H1 (cell line): ENCODE results near the gene ADM. TPM values are rescaled to one million over a fixed set of nuclear protein-coding genes. Genes with fewer than 3 reads are reported as not detected.

Source experiments
- CTCF ChIA-PET: fragments of 300-600 bp; sonication (Branson Sonifier 250); formaldehyde crosslinking; loops from one replicate; lab custom pipeline; 2021; ENCODE audit not compliant: partially characterized antibody; lab: Charles Lee
- POLR2A ChIA-PET: fragments of 300-600 bp; sonication (Branson Sonifier 250); formaldehyde crosslinking; loops from one replicate; lab custom pipeline; 2021; ENCODE audit warnings: inconsistent platforms; ENCODE audit not compliant: partially characterized antibody; lab: Charles Lee
- DNase-seq, 2 experiments: peaks; one replicate each; pipeline versions ENCODE4 v3.0.0 to v3.0.0-alpha.2; 2010 to 2022; ENCODE audit warnings: low spot score in 2 of 2, low read depth in 1 of 2, mixed read lengths in 1 of 2
- FAIRE-seq: peaks from 2 replicates; lab custom pipeline; 2011; peaks lifted over from hg19 to GRCh38; lab: Jason Lieb, UNC
- H2AFZ ChIP-seq: 2 replicates; pipeline ENCODE4 v1.8.1; 2012; ENCODE audit warnings: low read length, inconsistent platforms
- H2AK5ac ChIP-seq: 2 replicates; pipeline ENCODE4 v1.6.1; 2013; ENCODE audit warnings: low read depth, low read length
- H2BK120ac ChIP-seq: replicated peaks from 2 replicates; pipeline ENCODE3; 2013; ENCODE audit warnings: low read depth, low read length, inconsistent platforms
- H2BK12ac ChIP-seq: 2 replicates; pipeline ENCODE4 v1.6.1; 2013; ENCODE audit warnings: low read depth, low read length
- H2BK15ac ChIP-seq: 2 replicates; pipeline ENCODE4 v1.6.1; 2013; ENCODE audit warnings: low read length
- H2BK20ac ChIP-seq: 2 replicates; pipeline ENCODE4 v1.6.1; 2013; ENCODE audit warnings: low read length
- H2BK5ac ChIP-seq: 2 replicates; pipeline ENCODE4 v1.6.1; 2013; ENCODE audit warnings: low read depth, low read length
- H3K14ac ChIP-seq: 2 replicates; pipeline ENCODE4 v1.6.1; 2013; ENCODE audit warnings: inconsistent platforms; ENCODE audit not compliant: insufficient read length
- H3K18ac ChIP-seq: 2 replicates; pipeline ENCODE4 v1.6.1; 2013; ENCODE audit warnings: low read length; ENCODE audit errors: extremely low read depth
- H3K23ac ChIP-seq: 2 replicates; pipeline ENCODE4 v1.6.1; 2013; ENCODE audit warnings: inconsistent platforms; ENCODE audit not compliant: insufficient read length
- H3K23me2 ChIP-seq: 2 replicates; pipeline ENCODE4 v1.6.1; 2013; ENCODE audit warnings: low read depth, low read length
- H3K27ac ChIP-seq: 2 replicates; pipeline ENCODE4 v1.6.1; 2011; ENCODE audit warnings: low read depth, low read length, inconsistent platforms
- H3K27me3 ChIP-seq, 4 experiments: replicated peaks in 1 of 4; 1 replicate in 1 of 4; 2 replicates in 3 of 4; pipeline versions ENCODE4 v1.6.1 to v1.8.1; 2011 to 2013; ENCODE audit warnings: low read length in 3 of 4, mild to moderate bottlenecking in 3 of 4, inconsistent platforms in 2 of 4, mixed read lengths in 2 of 4, moderate library complexity in 1 of 4; ENCODE audit not compliant: control insufficient read depth in 3 of 4, insufficient read depth in 3 of 4; ENCODE audit errors: extremely low read depth in 1 of 4
- H3K36me3 ChIP-seq, 4 experiments: 2 replicates each; pipeline versions ENCODE4 v1.6.1 to v1.8.1; 2011 to 2013; ENCODE audit warnings: mild to moderate bottlenecking in 4 of 4, low read length in 3 of 4, moderate library complexity in 2 of 4, control low read depth in 1 of 4, inconsistent platforms in 1 of 4; ENCODE audit not compliant: insufficient read depth in 4 of 4, control insufficient read depth in 2 of 4
- H3K4ac ChIP-seq: replicated peaks from 2 replicates; pipeline ENCODE3; 2013; ENCODE audit warnings: low read length, low read depth, mixed read lengths, inconsistent platforms; ENCODE audit not compliant: insufficient read length
- H3K4me1 ChIP-seq, 4 experiments: replicated peaks in 1 of 4; 1 replicate in 1 of 4; 2 replicates in 3 of 4; pipeline versions ENCODE4 v1.6.1 to v1.8.1; 2011 to 2013; ENCODE audit warnings: low read length in 3 of 4, inconsistent platforms in 2 of 4, mixed read lengths in 1 of 4; ENCODE audit not compliant: insufficient read depth in 4 of 4, control insufficient read depth in 3 of 4
- H3K4me2 ChIP-seq, 2 experiments: 2 replicates each; pipeline versions ENCODE4 v1.6.1 to v1.8.1; 2011 to 2013; ENCODE audit warnings: low read depth in 2 of 2, low read length in 2 of 2, control low read depth in 1 of 2, inconsistent platforms in 1 of 2, mild to moderate bottlenecking in 1 of 2; ENCODE audit not compliant: insufficient read depth in 1 of 2
- H3K4me3 ChIP-seq, 4 experiments: fragments of 200-600, 300-600 bp in 1 of 4; sonication (generic), shearing (Covaris generic), sonication (Bioruptor Twin) in 1 of 4; 2 replicates each; pipeline versions ENCODE4 v1.5.1 to v1.8.1; 2011 to 2016; ENCODE audit warnings: low read length in 4 of 4, low read depth in 3 of 4, control low read depth in 2 of 4, inconsistent platforms in 2 of 4, mild to moderate bottlenecking in 2 of 4, mixed read lengths in 1 of 4, moderate library complexity in 1 of 4; ENCODE audit not compliant: insufficient read depth in 2 of 4; ENCODE audit errors: extremely low read depth in 1 of 4
- H3K56ac ChIP-seq: replicated peaks from 2 replicates; pipeline ENCODE3; 2013; ENCODE audit warnings: low read depth, mild to moderate bottlenecking, mixed read lengths, low read length, inconsistent platforms; ENCODE audit not compliant: insufficient read length
- H3K79me1 ChIP-seq: 2 replicates; pipeline ENCODE4 v1.6.1; 2013; ENCODE audit warnings: low read depth, low read length, control low read depth
- H3K79me2 ChIP-seq, 2 experiments: 2 replicates each; pipeline versions ENCODE4 v1.6.1 to v1.8.1; 2012 to 2013; ENCODE audit warnings: low read length in 2 of 2, mild to moderate bottlenecking in 2 of 2, inconsistent platforms in 1 of 2; ENCODE audit not compliant: insufficient read depth in 2 of 2, control insufficient read depth in 1 of 2
- H3K9ac ChIP-seq, 4 experiments: replicated peaks in 1 of 4; 1 replicate in 1 of 4; 2 replicates in 3 of 4; pipeline versions ENCODE4 v1.6.1 to v1.8.1; 2011 to 2013; ENCODE audit warnings: low read depth in 3 of 4, low read length in 3 of 4, control low read depth in 2 of 4, mild to moderate bottlenecking in 2 of 4, moderate library complexity in 2 of 4, inconsistent platforms in 1 of 4; ENCODE audit errors: extremely low read depth in 1 of 4
- H3K9me3 ChIP-seq, 2 experiments: 2 replicates each; pipeline versions ENCODE4 v1.6.1 to v1.8.1; 2012 to 2013; ENCODE audit warnings: mild to moderate bottlenecking in 2 of 2, moderate library complexity in 2 of 2, control low read depth in 1 of 2, inconsistent platforms in 1 of 2, low read depth in 1 of 2, low read length in 1 of 2, mixed read lengths in 1 of 2; ENCODE audit not compliant: insufficient read depth in 2 of 2
- H4K20me1 ChIP-seq, 2 experiments: replicated peaks in 1 of 2; 2 replicates each; pipeline versions ENCODE3 to v1.8.1; 2011 to 2013; ENCODE audit warnings: inconsistent platforms in 2 of 2, low read length in 2 of 2, mild to moderate bottlenecking in 1 of 2; ENCODE audit not compliant: insufficient read depth in 2 of 2, control insufficient read depth in 1 of 2
- H4K5ac ChIP-seq: 2 replicates; pipeline ENCODE4 v1.6.1; 2013; ENCODE audit warnings: low read length, low read depth, mixed read lengths, inconsistent platforms; ENCODE audit not compliant: insufficient read length
- H4K8ac ChIP-seq: 2 replicates; pipeline ENCODE4 v1.8.0; 2013; ENCODE audit warnings: mild to moderate bottlenecking, moderate library complexity, low read length, inconsistent platforms; ENCODE audit not compliant: insufficient read depth; ENCODE audit errors: extremely low read depth
- H4K91ac ChIP-seq: replicated peaks from 2 replicates; pipeline ENCODE3; 2013; ENCODE audit warnings: low read length, mixed read lengths, inconsistent platforms; ENCODE audit not compliant: insufficient read length
- BACH1 ChIP-seq: IDR thresholded peaks from 2 replicates; pipeline ENCODE4 v1.6.1; 2012; ENCODE audit warnings: low read length, improper control_type of control experiment
- KDM1A ChIP-seq: fragments of 200-600, 300-600 bp; sonication (generic); IDR thresholded peaks from 2 replicates; pipeline ENCODE4 v1.7.1; 2016; ENCODE audit warnings: mild to moderate bottlenecking, low read length, borderline replicate concordance
- KDM4A ChIP-seq: IDR thresholded peaks from one replicate; pipeline ENCODE4 v1.7.1; 2012; ENCODE audit warnings: low read depth, mild to moderate bottlenecking, moderate library complexity, low read length, inconsistent platforms; ENCODE audit not compliant: severe bottlenecking
- KDM5A ChIP-seq: fragments of 200-600 bp; IDR thresholded peaks from 2 replicates; pipeline ENCODE4 v1.7.1; 2012; ENCODE audit warnings: mild to moderate bottlenecking, low read length, inconsistent platforms, mixed read lengths
- MAX ChIP-seq: IDR thresholded peaks from 2 replicates; pipeline ENCODE4 v1.6.1; 2012; ENCODE audit warnings: inconsistent platforms
- SIN3A ChIP-seq, 2 experiments: IDR thresholded peaks in 1 of 2; conservative IDR thresholded peaks in 1 of 2; 2 replicates each; pipeline ENCODE4 v1.6.1; 2011 to 2012; ENCODE audit warnings: low read length in 2 of 2, improper control_type of control experiment in 1 of 2, low read depth in 1 of 2, mild to moderate bottlenecking in 1 of 2
- TAF1 ChIP-seq: IDR thresholded peaks from 2 replicates; pipeline ENCODE4 v1.6.1; 2011; ENCODE audit warnings: mild to moderate bottlenecking, low read depth, low read length
- TAF7 ChIP-seq: optimal IDR thresholded peaks from 2 replicates; pipeline ENCODE3; 2011; ENCODE audit warnings: low read depth, mild to moderate bottlenecking, inconsistent platforms, low read length, moderate library complexity, borderline replicate concordance
- ZNF274 ChIP-seq: IDR thresholded peaks from 2 replicates; pipeline ENCODE4 v1.7.0; 2012; ENCODE audit warnings: low read length, borderline replicate concordance; ENCODE audit errors: extremely low read depth
- polyA plus RNA-seq, 7 experiments: library from polyadenylated mRNA; depleted of rRNA in 3 of 7; stranded (reverse) in 5 of 7; unstranded in 2 of 7; fragments of >200 nt in 5 of 7; fragments of 200-250 nt in 2 of 7; gene quantifications; 1 replicate in 5 of 7; 2 replicates in 1 of 7; 4 replicates in 1 of 7; pipeline versions ENCODE4 v1.2.1 to v1.2.3, GENCODE V29; 2011 to 2013; ENCODE audit warnings: missing spikeins in 2 of 7, mixed read lengths in 2 of 7
- total RNA-seq: library from RNA; stranded (reverse); fragmentation: NEBNext Ultra II Directional; extraction: Animal tissue kit (Norgen Biotek cat#: 25700); gene quantifications from 2 replicates; pipeline ENCODE4 v1.2.1, GENCODE V29; 2021
- TF ChIP-seq, protein P1 (sequence below): IDR thresholded peaks from 2 replicates; pipeline ENCODE4 v1.6.1; 2011; ENCODE audit warnings: low read depth, mild to moderate bottlenecking, low read length; ENCODE audit not compliant: insufficient read depth

Gene ADM
- total and polyA plus RNA-seq, 2 of the 8 experiments (the other 6 are each of a cell fraction or from before 2014, with no cell fraction given): 94.1 to 95.6 TPM

GRCh38 chr11:10338287-10338686 is 33.4 kb downstream of the ADM start:
- no peak overlapping the region for H4K91ac ChIP-seq
- FAIRE-seq (no peak), DNase-seq (no peak)

More at GRCh38 chr11:10338287-10338686, 33.4 kb downstream of the ADM start:
- Histone ChIP-seq H3K4ac (no peak overlapping the region), H3K14ac (no peak overlapping the region), H2BK5ac (no peak overlapping the region), H3K79me1 (no peaks in the 10 kb centered on the region), H4K20me1 (no peaks in the 10 kb centered on the region), H3K27me3 (no peaks in the 10 kb centered on the region), H3K18ac (no peak overlapping the region), H3K4me3 (no peak overlapping the region), H3K27ac (no peak overlapping the region), H3K9me3 (no peaks in the 10 kb centered on the region), H2BK12ac (no peak overlapping the region), H3K23ac (no peak overlapping the region), H4K5ac (no peak overlapping the region), H2AK5ac (no peak overlapping the region), H3K4me1 (no peaks in the 10 kb centered on the region), H2BK15ac (no peak overlapping the region), H2BK120ac (no peak overlapping the region), H3K4me2 (no peak overlapping the region), H3K36me3 (no peaks in the 10 kb centered on the region), H3K56ac (no peak overlapping the region), H3K23me2 (no peaks in the 10 kb centered on the region), H2AFZ (no peak overlapping the region), H4K8ac (no peak overlapping the region), H3K79me2 (no peaks in the 10 kb centered on the region), H3K9ac (no peak overlapping the region), H2BK20ac (no peak overlapping the region)
- ChIA-PET CTCF (interaction anchor here (1.0 to 1.1 kb wide), 3 partner anchors 10 to 68 kb away, joined by 3 read pairs; no protein-coding TSS in a partner anchor), POLR2A (no interaction called here)
- TF ChIP-seq SIN3A (conservative IDR thresholded peaks at IDR 0.05 in 1 of 2, IDR thresholded peaks at IDR 0.05 in 1 of 2; ENCODE audit: low read depth in 1 of 2, low read length in 2 of 2) (no peak), KDM5A (no peak), TAF1 (no peak), KDM1A (no peak), ZNF274 (no peak), MAX (no peak), KDM4A (no peak), TAF7 (no peak), BACH1 (no peak)
- TF ChIP-seq, protein P1, sequence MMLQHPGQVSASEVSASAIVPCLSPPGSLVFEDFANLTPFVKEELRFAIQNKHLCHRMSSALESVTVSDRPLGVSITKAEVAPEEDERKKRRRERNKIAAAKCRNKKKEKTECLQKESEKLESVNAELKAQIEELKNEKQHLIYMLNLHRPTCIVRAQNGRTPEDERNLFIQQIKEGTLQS: no peak
